IMR-90 (cell line): ENCODE results near the gene TLX1. TPM values are rescaled to one million over a fixed set of nuclear protein-coding genes. Genes with fewer than 3 reads are reported as not detected.

Experiments used
- ATAC-seq: fragments of 200-7000 bp; cut with Tn5 transposase; 2 replicates; pipeline ENCODE4 v1.9.1; 2020; ENCODE audit warnings: low read depth, mild to moderate bottlenecking, moderate library complexity
- BruUV-seq: library from RNA; stranded (reverse); fragments of 400-500 nt; replicated peaks from 2 replicates; lab custom pipeline; 2021; lab: Mats Ljungman, UMichigan
- CTCF ChIA-PET: fragments of 300-600 bp; formaldehyde crosslinking; extraction: SDS; loops from one replicate; lab custom pipeline; 2021; ENCODE audit warnings: antibody characterized with exemption; lab: Yijun Ruan, JAX
- POLR2A ChIA-PET: fragments of 300-600 bp; sonication (Branson Sonifier 250); formaldehyde crosslinking; loops from one replicate; lab custom pipeline; 2022; ENCODE audit warnings: antibody characterized with exemption; ENCODE audit not compliant: unreplicated experiment; lab: Charles Lee
- DNase-seq: peaks from one replicate; pipeline ENCODE4 v3.0.0; 2013
- H2AFZ ChIP-seq: replicated peaks from 2 replicates; pipeline ENCODE3; 2013; ENCODE audit warnings: low read length, mild to moderate bottlenecking; ENCODE audit not compliant: poor library complexity
- H2AK5ac ChIP-seq: 2 replicates; pipeline ENCODE4 v1.6.1; 2013; ENCODE audit warnings: low read depth, low read length, inconsistent platforms
- H2AK9ac ChIP-seq: replicated peaks from 2 replicates; pipeline ENCODE3; 2013; ENCODE audit warnings: mild to moderate bottlenecking, low read depth, low read length, moderate library complexity; ENCODE audit not compliant: poor library complexity
- H2BK120ac ChIP-seq: 2 replicates; pipeline ENCODE4 v1.6.1; 2013; ENCODE audit warnings: low read depth, low read length, inconsistent platforms
- H2BK15ac ChIP-seq: 3 replicates; pipeline ENCODE4 v1.6.1; 2013; ENCODE audit warnings: low read depth, low read length, inconsistent platforms
- H2BK20ac ChIP-seq: 2 replicates; pipeline ENCODE4 v1.6.1; 2013; ENCODE audit warnings: low read depth, mild to moderate bottlenecking, inconsistent platforms, low read length, moderate library complexity
- H2BK5ac ChIP-seq: 2 replicates; pipeline ENCODE4 v1.6.1; 2013; ENCODE audit warnings: mild to moderate bottlenecking, low read depth, low read length, inconsistent platforms; ENCODE audit not compliant: poor library complexity, severe bottlenecking
- H3K14ac ChIP-seq: replicated peaks from 2 replicates; pipeline ENCODE4 v1.6.1; 2013; ENCODE audit warnings: low read depth, low read length, inconsistent platforms
- H3K18ac ChIP-seq: 2 replicates; pipeline ENCODE4 v1.6.1; 2013; ENCODE audit warnings: low read depth, low read length, control low read depth
- H3K23ac ChIP-seq: 2 replicates; pipeline ENCODE4 v1.6.1; 2013; ENCODE audit warnings: low read depth, low read length, inconsistent platforms
- H3K27ac ChIP-seq: 2 replicates; pipeline ENCODE4 v1.5.1; 2013; ENCODE audit warnings: mild to moderate bottlenecking, control low read depth, low read length; ENCODE audit not compliant: insufficient read depth
- H3K27me3 ChIP-seq: 2 replicates; pipeline ENCODE4 v1.6.1; 2013; ENCODE audit warnings: low read length; ENCODE audit not compliant: control insufficient read depth, insufficient read depth
- H3K36me3 ChIP-seq: 2 replicates; pipeline ENCODE4 v1.6.1; 2013; ENCODE audit warnings: low read length, mixed read lengths; ENCODE audit not compliant: control insufficient read depth, insufficient read depth
- H3K4ac ChIP-seq: 2 replicates; pipeline ENCODE4 v1.6.1; 2013; ENCODE audit warnings: low read depth, low read length, inconsistent platforms
- H3K4me1 ChIP-seq: 2 replicates; pipeline ENCODE4 v1.6.1; 2013; ENCODE audit warnings: low read length, mixed read lengths; ENCODE audit not compliant: control insufficient read depth, insufficient read depth
- H3K4me2 ChIP-seq: 2 replicates; pipeline ENCODE4 v1.6.1; 2013; ENCODE audit warnings: low read depth, mild to moderate bottlenecking, control low read depth, low read length, moderate library complexity
- H3K4me3 ChIP-seq: 2 replicates; pipeline ENCODE4 v1.5.1; 2013; ENCODE audit warnings: low read depth, mild to moderate bottlenecking, control low read depth, low read length, moderate library complexity; ENCODE audit not compliant: insufficient read depth
- H3K56ac ChIP-seq: 2 replicates; pipeline ENCODE4 v1.6.1; 2013; ENCODE audit warnings: low read length, inconsistent platforms; ENCODE audit not compliant: insufficient read depth; ENCODE audit errors: extremely low read depth
- H3K79me1 ChIP-seq, 2 experiments: 2 replicates each; pipeline ENCODE4 v1.6.1; 2013; ENCODE audit warnings: low read length in 2 of 2, inconsistent platforms in 1 of 2, low read depth in 1 of 2
- H3K9ac ChIP-seq: 2 replicates; pipeline ENCODE4 v1.6.1; 2013; ENCODE audit warnings: low read depth, low read length, control low read depth
- H3K9me1 ChIP-seq: 2 replicates; pipeline ENCODE4 v1.6.1; 2013; ENCODE audit warnings: low read length, inconsistent platforms; ENCODE audit not compliant: insufficient read depth
- H3K9me3 ChIP-seq: 2 replicates; pipeline ENCODE4 v1.6.1; 2013; ENCODE audit warnings: low read length; ENCODE audit not compliant: control insufficient read depth, insufficient read depth
- H4K20me1 ChIP-seq: 2 replicates; pipeline ENCODE4 v1.6.1; 2013; ENCODE audit warnings: low read length, inconsistent platforms; ENCODE audit not compliant: insufficient read depth
- H4K5ac ChIP-seq: 2 replicates; pipeline ENCODE4 v1.6.1; 2013; ENCODE audit warnings: mild to moderate bottlenecking, low read depth, low read length, control low read depth
- H4K8ac ChIP-seq, 2 experiments: 2 replicates each; pipeline ENCODE4 v1.6.1; 2013; ENCODE audit warnings: low read depth in 2 of 2, low read length in 2 of 2, control low read depth in 1 of 2, inconsistent platforms in 1 of 2
- H4K91ac ChIP-seq: 2 replicates; pipeline ENCODE4 v1.6.1; 2013; ENCODE audit warnings: low read depth, low read length, inconsistent platforms; ENCODE audit not compliant: insufficient read depth
- BHLHE40 ChIP-seq: fragments of 150-350 bp; IDR thresholded peaks from 2 replicates; pipeline ENCODE4 v1.6.1; 2016; ENCODE audit warnings: mild to moderate bottlenecking, low read depth, low read length
- CEBPB ChIP-seq: IDR thresholded peaks from 2 replicates; pipeline ENCODE4 v1.6.1; 2012; ENCODE audit warnings: low read depth, low read length, improper control_type of control experiment
- CHD1 ChIP-seq: IDR thresholded peaks from 2 replicates; pipeline ENCODE4 v1.6.1; 2012; ENCODE audit warnings: low read depth, low read length, improper control_type of control experiment
- CTCF ChIP-seq: conservative IDR thresholded peaks from 2 replicates; pipeline ENCODE4 v1.5.1; 2012; ENCODE audit warnings: mild to moderate bottlenecking, low read depth, low read length, improper control_type of control experiment
- ELK1 ChIP-seq: fragments of 150-350 bp; IDR thresholded peaks from 2 replicates; pipeline ENCODE4 v1.6.1; 2016; ENCODE audit warnings: low read depth, mild to moderate bottlenecking, low read length, moderate library complexity, borderline replicate concordance
- FOS ChIP-seq: fragments of 150-350 bp; IDR thresholded peaks from 2 replicates; pipeline ENCODE4 v1.6.1; 2016; ENCODE audit warnings: low read depth, low read length
- MAFK ChIP-seq: IDR thresholded peaks from 2 replicates; pipeline ENCODE4 v1.6.1; 2012; ENCODE audit warnings: low read depth, low read length, improper control_type of control experiment
- MAZ ChIP-seq: IDR thresholded peaks from 2 replicates; pipeline ENCODE4 v1.6.1; 2012; ENCODE audit warnings: low read depth, mild to moderate bottlenecking, low read length, improper control_type of control experiment, moderate library complexity, borderline replicate concordance
- MXI1 ChIP-seq: IDR thresholded peaks from 2 replicates; pipeline ENCODE4 v1.6.1; 2012; ENCODE audit warnings: low read depth, mild to moderate bottlenecking, low read length, moderate library complexity, borderline replicate concordance
- NFE2L2 ChIP-seq: fragments of 150-350 bp; IDR thresholded peaks from 2 replicates; pipeline ENCODE4 v1.6.1; 2016; ENCODE audit warnings: low read depth, mild to moderate bottlenecking, low read length
- POLR2A ChIP-seq: IDR thresholded peaks from 2 replicates; pipeline ENCODE4 v1.6.1; 2012; ENCODE audit warnings: mild to moderate bottlenecking, low read depth, low read length
- RAD21 ChIP-seq: IDR thresholded peaks from 2 replicates; pipeline ENCODE4 v1.6.1; 2012; ENCODE audit warnings: low read length, improper control_type of control experiment
- RCOR1 ChIP-seq: IDR thresholded peaks from 2 replicates; pipeline ENCODE4 v1.6.1; 2012; ENCODE audit warnings: mild to moderate bottlenecking, low read length, improper control_type of control experiment; ENCODE audit not compliant: insufficient replicate concordance
- RFX5 ChIP-seq: IDR thresholded peaks from 2 replicates; pipeline ENCODE4 v1.8.0; 2012; ENCODE audit warnings: low read depth, mild to moderate bottlenecking, low read length, moderate library complexity
- SMC3 ChIP-seq: fragments of 150-350 bp; IDR thresholded peaks from 2 replicates; pipeline ENCODE4 v1.6.1; 2016; ENCODE audit warnings: low read depth, mild to moderate bottlenecking, antibody characterized with exemption, low read length, moderate library complexity
- USF2 ChIP-seq: fragments of 150-350 bp; IDR thresholded peaks from 2 replicates; pipeline ENCODE4 v1.6.1; 2017; ENCODE audit warnings: mild to moderate bottlenecking, antibody characterized with exemption, low read length, low read depth
- WGBS, 2 experiments: methylation state at CpG; one replicate each; pipeline versions ENCODE4 v1.1.5 to v1.1.7; 2013; ENCODE audit warnings: missing lambda C conversion rate in 2 of 2; ENCODE audit not compliant: insufficient read length in 1 of 2; ENCODE audit errors: extremely low coverage in 2 of 2; 5-methylcytosine and 5-hydroxymethylcytosine counted together
- dilution Hi-C: fragments of 300-500 bp; cut with HindIII; formaldehyde crosslinking; loops from one replicate; pipeline ENCODE4 v1.14.3; 2018; ENCODE audit warnings: low sequenced_read_pairs; ENCODE audit not compliant: unreplicated experiment
- in situ Hi-C: fragments of 300-500 bp; cut with MboI; formaldehyde crosslinking; loops from 3 replicates; pipeline ENCODE4 v1.14.3; 2019; ENCODE audit warnings: low sequenced_read_pairs, inconsistent platforms, mixed read lengths
- intact Hi-C: fragments of 100-400 bp; cut with micrococcal nuclease; formaldehyde crosslinking; loops from 2 replicates; pipeline ENCODE4 v1.10.0; 2022
- polyA plus RNA-seq, 3 experiments: library from polyadenylated mRNA; depleted of rRNA; stranded (reverse); fragments of >200 nt; gene quantifications; 2 replicates each; pipeline ENCODE4 v1.2.3, GENCODE V29; 2012; ENCODE audit warnings: low replicate concordance in 1 of 3
- total RNA-seq: library from RNA; depleted of rRNA; stranded (reverse); fragments of >200 nt; gene quantifications from 2 replicates; pipeline ENCODE4 v1.2.3, GENCODE V29; 2012

TLX1 gene
- total and polyA plus RNA-seq, 2 of the 4 experiments (the other 2 are of a cell fraction), result not detected

GRCh38 chr10:101097881-101098280 is 33.2 kb upstream of the TLX1 start:
- POLR2A ChIA-PET, result no interaction called here

More at GRCh38 chr10:101097881-101098280, 33.2 kb upstream of the TLX1 start:
- Histone ChIP-seq H3K27me3 (peaks cover 74% of the 10 kb centered on the region), H2AK5ac (no peak overlapping the region), H3K79me1 (no peaks in the 10 kb centered on the region), H4K20me1 (no peaks in the 10 kb centered on the region), H3K4ac (no peak overlapping the region), H3K9me1 (no peaks in the 10 kb centered on the region), H3K56ac (no peak overlapping the region), H4K5ac (no peak overlapping the region), H2BK5ac (no peak overlapping the region), H3K9ac (no peak overlapping the region), H2BK120ac (no peak overlapping the region), H3K4me1 (no peaks in the 10 kb centered on the region), H4K8ac (no peak overlapping the region), H2AFZ (no peak overlapping the region), H3K9me3 (no peaks in the 10 kb centered on the region), H3K14ac (no peak overlapping the region), H3K4me3 (no peak overlapping the region), H2AK9ac (no peak overlapping the region), H3K4me2 (no peak overlapping the region), H2BK15ac (no peak overlapping the region), H3K27ac (no peak overlapping the region), H3K18ac (no peak overlapping the region), H2BK20ac (no peak overlapping the region), H3K23ac (no peak overlapping the region), H4K91ac (no peak overlapping the region), H3K36me3 (no peaks in the 10 kb centered on the region)
- ATAC-seq (no peak), DNase-seq (no peak)
- TF ChIP-seq RAD21 (no peak), CTCF (no peak), POLR2A (no peak), BHLHE40 (no peak), CHD1 (no peak), RFX5 (no peak), MAFK (no peak), USF2 (no peak), MAZ (no peak), FOS (no peak), NFE2L2 (no peak), ELK1 (no peak), RCOR1 (no peak), CEBPB (no peak), SMC3 (no peak), MXI1 (no peak)
- CTCF ChIA-PET, result interaction anchor here (1.3 kb wide), 1 partner anchor 19 kb away, joined by 3 read pairs; no protein-coding TSS in a partner anchor
- dilution Hi-C loops, result no loop called here
- intact Hi-C loops, result no loop called here
- in situ Hi-C loops, result loop anchor here (5.0 kb wide), 1 partner anchor 44 kb away; no protein-coding TSS in a partner anchor
- no TSS peak for BruUV-seq
- WGBS, 2 experiments, result no CpG with 5 or more reads among the region's 4 CpGs
